CD4-positive, alpha-beta T cell (primary cell): Measurements from ENCODE around the gene ALDH3B1. TPM values are rescaled to one million over a fixed set of nuclear protein-coding genes. Genes with fewer than 3 reads are reported as not detected.

Source experiments
- ATAC-seq: fragments of 200-7000 bp; cut with Tn5 transposase; one replicate; pipeline ENCODE4 v1.10.0; 2022; ENCODE audit warnings: mild to moderate bottlenecking; ENCODE audit not compliant: poor library complexity
- CTCF ChIA-PET: fragments of 350-600 bp; sonication (Branson Sonifier 250); formaldehyde crosslinking; loops from one replicate; lab custom pipeline; 2021; ENCODE audit warnings: antibody characterized with exemption, inconsistent platforms; lab: Charles Lee
- POLR2A ChIA-PET: fragments of 350-600 bp; sonication (Branson Sonifier 250); formaldehyde crosslinking; loops from one replicate; lab custom pipeline; 2021; ENCODE audit warnings: antibody characterized with exemption, inconsistent platforms; lab: Charles Lee
- DNase-seq, 14 experiments: peaks; one replicate each; pipeline ENCODE4 v3.0.0-alpha.2; 2013 to 2020; ENCODE audit warnings: mixed read lengths in 2 of 14
- H3K27ac ChIP-seq, 2 donors: one replicate each; pipeline versions ENCODE4 v1.5.1 to v1.7.0; 2013; ENCODE audit warnings: low read length in 2 of 2, low read depth in 1 of 2, mild to moderate bottlenecking in 1 of 2
- H3K27me3 ChIP-seq, 2 experiments: 1 replicate in 1 of 2; 2 replicates in 1 of 2; pipeline versions ENCODE4 v1.6.1 to v1.7.0; 2013; ENCODE audit warnings: low read length in 2 of 2, control low read depth in 1 of 2, mild to moderate bottlenecking in 1 of 2, moderate library complexity in 1 of 2; ENCODE audit not compliant: insufficient read depth in 2 of 2, control insufficient read depth in 1 of 2
- H3K36me3 ChIP-seq: one replicate; pipeline ENCODE4 v1.6.1; 2013; ENCODE audit warnings: low read length, control low read depth; ENCODE audit not compliant: insufficient read depth
- H3K4me1 ChIP-seq: one replicate; pipeline ENCODE4 v1.6.1; 2013; ENCODE audit warnings: low read length, control low read depth; ENCODE audit not compliant: insufficient read depth
- H3K4me3 ChIP-seq: one replicate; pipeline ENCODE4 v1.5.1; 2013; ENCODE audit warnings: mild to moderate bottlenecking, low read length, moderate library complexity
- H3K9me3 ChIP-seq, 2 experiments: 1 replicate in 1 of 2; 2 replicates in 1 of 2; pipeline versions ENCODE4 v1.6.1 to v1.7.0; 2013; ENCODE audit warnings: low read length in 2 of 2, mild to moderate bottlenecking in 2 of 2, control low read depth in 1 of 2, moderate library complexity in 1 of 2; ENCODE audit not compliant: control insufficient read depth in 1 of 2, insufficient read depth in 1 of 2
- H3K27ac Mint-ChIP-seq: one replicate; pipeline ENCODE4 v1.8.0; 2020; ENCODE audit warnings: mixed read lengths
- H3K27me3 Mint-ChIP-seq: one replicate; pipeline ENCODE4 v1.8.0; 2021; ENCODE audit warnings: mixed read lengths
- H3K36me3 Mint-ChIP-seq: one replicate; pipeline ENCODE4 v1.8.0; 2021; ENCODE audit warnings: low read depth, mixed read lengths
- H3K4me1 Mint-ChIP-seq: one replicate; pipeline ENCODE4 v1.8.0; 2021; ENCODE audit warnings: low read depth, mixed read lengths
- H3K4me3 Mint-ChIP-seq: one replicate; pipeline ENCODE4 v1.8.0; 2020; ENCODE audit warnings: mild to moderate bottlenecking, mixed read lengths
- H3K9me3 Mint-ChIP-seq: one replicate; pipeline ENCODE4 v1.8.0; 2020; ENCODE audit warnings: mixed read lengths
- CTCF ChIP-seq: fragments of 200-600 bp; IDR thresholded peaks from one replicate; pipeline ENCODE4 v1.8.0; 2022; ENCODE audit warnings: antibody characterized with exemption, mild to moderate bottlenecking
- intact Hi-C, 2 experiments: fragments of 100-400 bp; cut with DNase I in 1 of 2; cut with micrococcal nuclease in 1 of 2; formaldehyde crosslinking; loops; one replicate each; pipeline versions ENCODE4 v1.15.1 to v1.9.0; 2023 to 2025; cut with DNase I, micrococcal nuclease
- total RNA-seq, 174 experiments: library from RNA in 2 of 174; stranded (reverse) in 2 of 174; gene quantifications; one replicate each; pipeline ENCODE4 v1.2.3 and lab custom pipeline; 2021 to 2026

ALDH3B1 gene
- total RNA-seq, 2 experiments from 2014 or later = 0.34 to 0.44 TPM

- ChIA-PET POLR2A (interaction anchor here (1.1 to 3.1 kb wide), 3 partner anchors 8 to 1081 kb away, joined by 3 to 21 read pairs (median 5); partner anchors contain the start of gene NDUFS8), CTCF (no interaction called here)
- Histone ChIP-seq H3K4me1 (peaks cover 53% of the 10 kb centered on the region), H3K27me3 (no peaks in the 10 kb centered on the region), H3K9me3 (no peaks in the 10 kb centered on the region), H3K36me3 (peaks cover 50% of the 10 kb centered on the region), H3K4me3 (no peak overlapping the region), H3K27ac (peak overlapping the region; percentile 77 to 82)
- no peaks in the 10 kb centered on the region for H3K27me3 Mint-ChIP-seq
- peaks cover 18% of the 10 kb centered on the region for H3K36me3 Mint-ChIP-seq
- peak overlapping the region; percentile 76 for H3K27ac Mint-ChIP-seq
- intact Hi-C loops = no loop called here
- no peaks in the 10 kb centered on the region for H3K9me3 Mint-ChIP-seq
- no peak for TF ChIP-seq CTCF
- DNase-seq (peak in 1 of 14 experiments; percentile 17), ATAC-seq (no peak)
- peak overlapping the region; percentile 68 for H3K4me3 Mint-ChIP-seq
- H3K4me1 Mint-ChIP-seq = peaks cover 23% of the 10 kb centered on the region
Measured at GRCh38 chr11:68041617-68042218, 31.6 kb downstream of the ALDH3B1 start.

- H3K4me3 Mint-ChIP-seq = no peak overlapping the region
- H3K27ac ChIP-seq = no peak overlapping the region
- CTCF ChIA-PET = no interaction called here
Measured at GRCh38 chr11:68042219-68043028, 32.3 kb downstream of the ALDH3B1 start.

GRCh38 chr11:68043029-68043348 lies 32.9 kb downstream of the ALDH3B1 start:
- Histone ChIP-seq H3K9me3 (no peaks in the 10 kb centered on the region), H3K27ac (no peak overlapping the region), H3K27me3 (no peaks in the 10 kb centered on the region), H3K36me3 (peaks cover 58% of the 10 kb centered on the region), H3K4me3 (no peak overlapping the region), H3K4me1 (peaks cover 41% of the 10 kb centered on the region)
- no peak for TF ChIP-seq CTCF
- no peaks in the 10 kb centered on the region for H3K27me3 Mint-ChIP-seq
- H3K4me1 Mint-ChIP-seq = peaks cover 12% of the 10 kb centered on the region
- H3K4me3 Mint-ChIP-seq = no peak overlapping the region
- intact Hi-C loops = no loop called here
- peak in 1 of 14 experiments; percentile 35 for DNase-seq
- ChIA-PET CTCF (no interaction called here), POLR2A (interaction anchor here (1.9 to 3.1 kb wide), 2 partner anchors 10 to 12 kb away, joined by 5 to 21 read pairs; partner anchors contain the start of gene NDUFS8)
- ATAC-seq = no peak
- peaks cover 14% of the 10 kb centered on the region for H3K36me3 Mint-ChIP-seq
- no peak overlapping the region for H3K27ac Mint-ChIP-seq
- H3K9me3 Mint-ChIP-seq = no peaks in the 10 kb centered on the region

More at GRCh38 chr11:68042219-68043028, 32.3 kb downstream of the ALDH3B1 start:
- Mint-ChIP-seq H3K36me3 (peaks cover 14% of the 10 kb centered on the region), H3K4me1 (peaks cover 16% of the 10 kb centered on the region), H3K27ac (peak overlapping the region; percentile 76), H3K9me3 (no peaks in the 10 kb centered on the region), H3K27me3 (no peaks in the 10 kb centered on the region)
- Histone ChIP-seq H3K4me1 (peaks cover 46% of the 10 kb centered on the region), H3K36me3 (peaks cover 54% of the 10 kb centered on the region), H3K9me3 (no peaks in the 10 kb centered on the region), H3K4me3 (no peak overlapping the region), H3K27me3 (no peaks in the 10 kb centered on the region)
- peak in 1 of 14 experiments; percentile 30 for DNase-seq
- ATAC-seq = no peak
- POLR2A ChIA-PET = interaction anchor here (1.1 to 3.1 kb wide), 3 partner anchors 9 to 1080 kb away, joined by 3 to 21 read pairs (median 5); partner anchors contain the start of gene NDUFS8
- no peak for TF ChIP-seq CTCF
- intact Hi-C loops = no loop called here
